Measurements from ENCODE around the gene CLDN11. TPM values are rescaled to one million over a fixed set of nuclear protein-coding genes. Genes with fewer than 3 reads are reported as not detected.

Gene CLDN11
- total RNA-seq, 2 donors from 2014 or later: 11.8 to 668 TPM

GRCh38 chr3:170387950-170388349 is 30.7 kb upstream of the CLDN11 start:
- H3K9me3 ChIP-seq: no peaks in the 10 kb centered on the region
- DNase-seq (ENCODE audit: low spot score): no peak
- H3K4me1 ChIP-seq (replicated peaks): no peaks in the 10 kb centered on the region
- TF ChIP-seq POLR2AphosphoS5 (IDR thresholded peaks at IDR 0.05) (no peak), POLR2A (IDR thresholded peaks at IDR 0.05) (no peak), CTCF (IDR thresholded peaks at IDR 0.05) (no peak)
- no peak overlapping the region for H3K4me3 ChIP-seq
- H3K27ac ChIP-seq: no peak overlapping the region
- intact Hi-C loops (cut with DNase I): no loop called here
- no peaks in the 10 kb centered on the region for H3K36me3 ChIP-seq
- no peaks in the 10 kb centered on the region for H3K27me3 ChIP-seq (replicated peaks; ENCODE audit: insufficient read depth)

DNA sequence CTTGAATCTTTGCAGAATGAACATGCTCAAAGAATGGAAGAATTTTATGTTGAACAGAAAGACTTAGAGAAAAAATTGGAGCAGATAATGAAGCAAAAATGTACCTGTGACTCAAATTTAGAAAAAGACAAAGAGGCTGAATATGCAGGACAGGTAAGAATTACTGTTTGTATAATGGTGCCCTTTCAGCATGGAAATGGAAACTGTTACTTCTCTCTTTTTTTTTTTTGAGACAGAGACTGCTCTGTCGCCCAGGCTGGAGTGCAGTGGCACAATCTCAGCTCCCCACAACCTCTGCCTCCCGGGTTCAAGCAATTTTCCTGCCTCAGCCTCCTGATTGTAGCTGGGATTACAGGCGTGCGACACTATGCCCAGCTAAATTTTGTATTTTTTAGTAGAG is 27.6 kb upstream of the CLDN11 start:
- intact Hi-C loops (cut with DNase I): no loop called here
- no peak for DNase-seq (ENCODE audit: low spot score)
- H3K4me1 ChIP-seq (replicated peaks): no peaks in the 10 kb centered on the region
- H3K27me3 ChIP-seq (replicated peaks; ENCODE audit: insufficient read depth): no peaks in the 10 kb centered on the region
- no peak for TF ChIP-seq CTCF (IDR thresholded peaks at IDR 0.05)
- TF ChIP-seq POLR2A (IDR thresholded peaks at IDR 0.05): no peak
- no peak for TF ChIP-seq POLR2AphosphoS5 (IDR thresholded peaks at IDR 0.05)
- 92% methylated on average over 4 of the region's 4 CpGs for WGBS
- H3K36me3 ChIP-seq: no peaks in the 10 kb centered on the region
- no peak overlapping the region for H3K27ac ChIP-seq
- H3K4me3 ChIP-seq: no peak overlapping the region
- no peaks in the 10 kb centered on the region for H3K9me3 ChIP-seq

DNA sequence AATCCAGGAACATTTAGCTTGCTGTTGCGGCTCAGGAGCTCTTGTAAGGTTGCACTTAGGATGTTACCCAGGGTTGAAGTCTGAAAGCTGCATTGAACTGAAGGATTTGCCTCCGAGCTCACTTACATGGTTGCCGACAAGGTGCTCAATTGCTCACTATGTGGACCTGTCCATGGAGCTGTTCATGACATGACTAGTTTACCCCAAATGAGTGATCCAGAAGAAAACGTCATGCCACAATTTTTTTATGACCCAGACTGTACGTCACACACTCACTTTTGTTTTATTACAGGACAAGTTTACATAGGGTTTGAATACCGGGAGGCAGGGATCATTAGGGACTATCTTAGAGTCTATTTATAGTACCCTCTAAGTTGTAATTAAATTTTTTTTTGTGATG is 21.0 kb upstream of the CLDN11 start:
- H3K27ac ChIP-seq: no peak overlapping the region
- H3K9me3 ChIP-seq: no peaks in the 10 kb centered on the region
- intact Hi-C loops (cut with DNase I): no loop called here
- 75% methylated on average over 6 of the region's 6 CpGs for WGBS
- no peak for DNase-seq (ENCODE audit: low spot score)
- TF ChIP-seq CTCF (IDR thresholded peaks at IDR 0.05) (no peak), POLR2A (IDR thresholded peaks at IDR 0.05) (no peak), POLR2AphosphoS5 (IDR thresholded peaks at IDR 0.05) (no peak)
- no peak overlapping the region for H3K4me3 ChIP-seq
- no peaks in the 10 kb centered on the region for H3K36me3 ChIP-seq
- H3K4me1 ChIP-seq (replicated peaks): no peaks in the 10 kb centered on the region
- H3K27me3 ChIP-seq (replicated peaks; ENCODE audit: insufficient read depth): no peaks in the 10 kb centered on the region

DNA sequence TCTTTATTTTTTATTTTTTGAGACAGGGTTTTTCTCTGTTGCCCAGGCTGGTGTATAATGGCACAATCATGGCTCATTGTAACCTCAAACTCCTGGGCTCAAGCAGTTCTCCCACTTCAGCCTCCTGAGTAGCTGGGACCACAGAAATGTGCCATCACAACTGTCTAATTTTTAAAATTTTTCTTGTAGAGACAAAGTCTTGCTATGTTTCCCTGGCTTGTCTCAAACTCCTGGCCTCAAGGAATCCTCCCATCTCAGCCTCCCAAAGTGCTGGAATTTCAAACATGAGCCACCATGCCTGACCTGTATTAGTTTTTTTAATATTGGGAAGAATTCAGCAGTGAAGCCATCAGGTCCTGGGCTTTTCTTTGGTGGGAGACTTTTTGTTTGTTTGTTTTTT is 13.6 kb upstream of the CLDN11 start:
- no peaks in the 10 kb centered on the region for H3K36me3 ChIP-seq
- intact Hi-C loops (cut with DNase I): no loop called here

More for the DNA sequence above, 13.6 kb upstream of the CLDN11 start:
- H3K4me1 ChIP-seq (replicated peaks): no peaks in the 10 kb centered on the region
- H3K27ac ChIP-seq: no peak overlapping the region
- TF ChIP-seq POLR2A (IDR thresholded peaks at IDR 0.05): no peak
- no peak for TF ChIP-seq CTCF (IDR thresholded peaks at IDR 0.05)
- no peak for TF ChIP-seq POLR2AphosphoS5 (IDR thresholded peaks at IDR 0.05)
- no peaks in the 10 kb centered on the region for H3K9me3 ChIP-seq
- H3K27me3 ChIP-seq (replicated peaks; ENCODE audit: insufficient read depth): no peaks in the 10 kb centered on the region
- DNase-seq (ENCODE audit: low spot score): no peak
- H3K4me3 ChIP-seq: no peak overlapping the region

All from prostate gland (tissue), 2 donors.